Stimulated activated memory B cell treated with anti-CD40 and anti-IgM and Interleukin-4, amounts not matched to agents 10 μg/mL and 1 μg/mL and 100 μg/mL, for 72 hours (primary cell): ENCODE results near the gene ARL13A.

Experiments
- ATAC-seq: fragments of 150-1000 bp; cut with Tn5 transposase; 2 replicates; pipeline ENCODE4 v1.10.0; 2021
- H3K27ac Mint-ChIP-seq: one replicate; pipeline ENCODE4 v1.8.0; 2022; ENCODE audit warnings: mild to moderate bottlenecking, mixed read lengths
- H3K27me3 Mint-ChIP-seq: one replicate; pipeline ENCODE4 v1.8.0; 2022; ENCODE audit warnings: mixed read lengths
- H3K36me3 Mint-ChIP-seq: one replicate; pipeline ENCODE4 v1.8.0; 2022; ENCODE audit warnings: mixed read lengths
- H3K4me1 Mint-ChIP-seq: one replicate; pipeline ENCODE4 v1.8.0; 2022; ENCODE audit warnings: mixed read lengths
- H3K4me3 Mint-ChIP-seq: one replicate; pipeline ENCODE4 v1.8.0; 2022; ENCODE audit warnings: mild to moderate bottlenecking, moderate library complexity, mixed read lengths
- H3K9me3 Mint-ChIP-seq: one replicate; pipeline ENCODE4 v1.8.0; 2022; ENCODE audit warnings: mixed read lengths

Gene ARL13A

DNA sequence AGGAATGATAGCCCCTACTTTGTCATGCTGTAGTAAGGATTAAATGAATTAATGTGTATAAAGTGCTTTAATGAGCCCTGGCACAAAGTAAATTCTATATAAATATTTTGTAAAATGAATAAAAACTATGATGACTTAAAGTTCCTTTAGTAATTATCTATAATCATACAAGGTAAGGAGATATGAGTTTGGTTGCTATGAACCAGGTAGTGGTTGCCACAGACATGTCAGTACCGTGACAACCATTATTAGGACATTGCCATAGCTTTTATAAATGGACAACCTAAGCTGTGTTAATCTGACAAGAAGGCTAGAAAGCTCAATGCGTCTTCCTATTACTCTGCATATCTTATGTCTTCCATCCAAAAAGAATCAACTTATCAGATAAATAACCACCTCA, at the start of gene ARL13A:
TSS of gene ARL13A (plus strand) at position 301 of the 400 bp plus-strand sequence. CDS start 3,982 bp downstream, outside the sequence.
- Mint-ChIP-seq H3K4me3 (no peak within 1 kb of the TSS), H3K4me1 (no peaks in the 10 kb centered on the region), H3K9me3 (no peaks in the 10 kb centered on the region), H3K36me3 (no peaks in the 10 kb centered on the region), H3K27ac (no peak within 1 kb of the TSS), H3K27me3 (no peaks in the 10 kb centered on the region)
- ATAC-seq = no peak

DNA sequence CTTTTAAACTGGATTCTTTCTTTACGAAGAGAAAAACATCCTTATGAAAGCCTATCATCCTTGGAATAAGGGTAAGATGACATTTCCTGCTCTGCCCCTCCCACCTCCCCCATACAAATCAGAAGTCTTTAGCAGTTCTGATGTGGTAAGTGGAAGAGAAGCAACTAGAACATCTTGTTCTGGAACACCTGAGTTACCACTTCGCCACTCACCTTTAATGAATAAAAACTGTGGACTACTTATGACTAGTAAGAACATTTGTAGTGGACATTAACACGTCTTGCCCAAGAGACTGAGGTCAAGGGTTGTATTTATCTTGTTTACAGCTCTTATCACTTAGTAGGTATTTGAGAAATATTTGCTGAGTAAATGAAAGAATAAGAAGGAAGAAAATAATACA, 45.1 kb upstream of the ARL13A start:
- H3K4me3 Mint-ChIP-seq = no peak overlapping the region
- H3K27ac Mint-ChIP-seq = no peak overlapping the region

DNA sequence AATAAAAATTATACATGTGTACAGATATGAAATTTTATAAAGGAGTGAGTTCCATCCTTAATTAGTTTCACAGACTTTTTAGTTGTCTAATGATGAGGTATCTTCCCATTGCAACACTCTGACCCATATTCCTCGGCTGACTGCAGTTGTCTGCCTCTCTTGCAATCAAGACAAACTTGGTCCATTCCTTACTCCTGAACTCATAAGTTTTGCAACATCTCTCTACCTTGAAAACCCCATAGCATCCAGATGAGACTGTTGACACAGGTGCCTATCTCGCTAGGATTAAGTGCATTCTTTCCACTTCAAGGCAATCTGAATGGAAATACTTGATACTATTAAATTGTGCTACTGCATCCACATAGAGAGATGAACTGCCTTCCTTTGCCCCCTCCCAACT, 43.1 kb upstream of the ARL13A start:
- no peak for ATAC-seq
- no peak overlapping the region for H3K4me3 Mint-ChIP-seq
- H3K27me3 Mint-ChIP-seq = no peaks in the 10 kb centered on the region
- H3K9me3 Mint-ChIP-seq = peaks cover 4% of the 10 kb centered on the region
- H3K4me1 Mint-ChIP-seq = peaks cover 20% of the 10 kb centered on the region
- no peak overlapping the region for H3K27ac Mint-ChIP-seq
- H3K36me3 Mint-ChIP-seq = no peaks in the 10 kb centered on the region

More for the DNA sequence above, 45.1 kb upstream of the ARL13A start:
- H3K36me3 Mint-ChIP-seq = no peaks in the 10 kb centered on the region
- no peak for ATAC-seq
- peaks cover 6% of the 10 kb centered on the region for H3K4me1 Mint-ChIP-seq
- H3K9me3 Mint-ChIP-seq = no peaks in the 10 kb centered on the region
- H3K27me3 Mint-ChIP-seq = no peaks in the 10 kb centered on the region

DNA sequence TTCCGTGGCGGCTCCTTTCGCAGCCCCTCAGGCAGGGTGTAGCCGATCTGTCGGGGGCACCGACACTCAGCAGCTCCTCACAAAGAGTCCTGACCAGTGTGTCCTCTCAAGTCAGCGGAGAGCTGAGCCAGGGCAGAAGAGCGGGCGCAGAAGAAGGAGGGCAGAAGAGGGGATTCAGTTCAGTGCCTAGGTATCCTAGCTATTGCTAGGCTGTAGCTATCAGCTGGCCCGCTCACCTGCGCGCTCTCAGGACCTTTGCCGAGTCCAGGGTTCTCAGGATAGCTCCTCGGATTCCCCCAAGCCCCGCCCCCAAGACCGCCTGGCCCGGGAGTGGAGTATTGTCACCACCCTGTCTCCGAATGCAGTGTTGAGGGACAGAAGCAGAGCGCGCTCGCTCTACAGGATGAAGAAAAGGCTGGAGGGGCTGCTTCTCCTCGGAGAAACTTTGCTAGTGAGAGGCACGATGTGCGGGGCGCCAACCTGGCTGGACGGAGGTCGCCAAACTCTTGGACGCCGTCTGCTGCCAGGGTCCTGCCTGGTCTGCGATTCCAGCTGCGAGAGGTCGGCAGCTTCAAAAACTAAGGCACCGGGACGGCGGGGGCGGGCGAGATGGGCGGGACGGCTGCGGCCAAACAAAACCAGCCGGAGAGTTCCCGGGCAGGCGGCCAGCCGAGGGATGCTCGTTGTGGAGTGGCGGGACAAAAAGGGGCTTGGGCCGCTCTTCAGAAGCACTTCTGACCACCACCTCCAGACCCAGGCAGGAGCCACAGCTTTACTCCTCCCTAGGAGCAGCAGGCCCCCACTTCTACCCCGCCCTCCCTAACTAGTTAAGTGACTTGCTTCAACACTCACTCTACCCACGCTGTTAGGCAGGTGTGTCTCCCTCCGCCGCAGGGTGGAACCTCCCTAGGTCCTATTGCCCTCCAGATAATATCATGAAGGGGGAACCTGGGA, 40.6 kb upstream of the ARL13A start, which contains the start of gene XKRX:
TSS of gene XKRX (minus strand) at position 258 of the 954 bp plus-strand sequence. CDS start 613 bp downstream, outside the sequence.
- H3K4me1 Mint-ChIP-seq = peaks cover 32% of the 10 kb centered on the region

GRCh38 chrX:100931218-100931924, 38.1 kb upstream of the ARL13A start:
- peak overlapping the region; percentile 88 for H3K27ac Mint-ChIP-seq
- H3K4me3 Mint-ChIP-seq = peak overlapping the region; percentile 61
- peaks cover 31% of the 10 kb centered on the region for H3K4me1 Mint-ChIP-seq
- no peaks in the 10 kb centered on the region for H3K27me3 Mint-ChIP-seq
- ATAC-seq = peak; percentile 89
- H3K9me3 Mint-ChIP-seq = peaks cover 6% of the 10 kb centered on the region
- H3K36me3 Mint-ChIP-seq = no peaks in the 10 kb centered on the region

More for the DNA sequence above, 40.6 kb upstream of the ARL13A start, which contains the start of gene XKRX:
- Mint-ChIP-seq H3K27ac (peak within 1 kb of the TSS; percentile 88), H3K27me3 (no peaks in the 10 kb centered on the region), H3K36me3 (no peaks in the 10 kb centered on the region), H3K9me3 (peaks cover 6% of the 10 kb centered on the region), H3K4me3 (peak within 1 kb of the TSS; percentile 91)
- ATAC-seq = peak; percentile 80

- H3K27me3 Mint-ChIP-seq = no peaks in the 10 kb centered on the region
- peaks cover 27% of the 10 kb centered on the region for H3K4me1 Mint-ChIP-seq
- H3K36me3 Mint-ChIP-seq = no peaks in the 10 kb centered on the region
- H3K4me3 Mint-ChIP-seq = peak overlapping the region; percentile 50
- peak overlapping the region; percentile 88 for H3K27ac Mint-ChIP-seq
- H3K9me3 Mint-ChIP-seq = peaks cover 6% of the 10 kb centered on the region
- peak; percentile 77 for ATAC-seq
These were observed 37.6 kb upstream of the ARL13A start for GRCh38 chrX:100931925-100932285.

DNA sequence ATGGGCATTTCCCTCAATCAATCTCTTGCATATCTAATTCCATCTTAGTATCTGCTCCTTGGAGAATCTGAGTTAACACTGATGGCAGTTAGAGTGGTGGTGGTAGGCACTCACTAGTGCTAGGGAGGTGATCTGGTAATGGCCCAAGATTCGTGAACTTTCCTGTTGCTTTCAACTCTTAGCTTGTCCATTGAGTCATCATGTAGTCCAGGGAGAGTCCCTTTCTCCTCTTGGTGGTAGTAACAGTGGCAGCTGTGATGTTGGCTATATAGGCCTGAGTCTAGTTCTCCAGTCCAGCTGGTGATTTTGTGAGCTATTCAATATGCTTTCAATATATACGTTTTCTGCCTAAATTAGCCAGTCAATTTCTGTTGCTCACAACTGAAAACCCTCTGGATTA, 33.7 kb upstream of the ARL13A start:
- Mint-ChIP-seq H3K27ac (no peak overlapping the region), H3K4me1 (peaks cover 18% of the 10 kb centered on the region), H3K9me3 (peaks cover 6% of the 10 kb centered on the region), H3K36me3 (no peaks in the 10 kb centered on the region), H3K27me3 (no peaks in the 10 kb centered on the region), H3K4me3 (no peak overlapping the region)
- ATAC-seq = no peak

DNA sequence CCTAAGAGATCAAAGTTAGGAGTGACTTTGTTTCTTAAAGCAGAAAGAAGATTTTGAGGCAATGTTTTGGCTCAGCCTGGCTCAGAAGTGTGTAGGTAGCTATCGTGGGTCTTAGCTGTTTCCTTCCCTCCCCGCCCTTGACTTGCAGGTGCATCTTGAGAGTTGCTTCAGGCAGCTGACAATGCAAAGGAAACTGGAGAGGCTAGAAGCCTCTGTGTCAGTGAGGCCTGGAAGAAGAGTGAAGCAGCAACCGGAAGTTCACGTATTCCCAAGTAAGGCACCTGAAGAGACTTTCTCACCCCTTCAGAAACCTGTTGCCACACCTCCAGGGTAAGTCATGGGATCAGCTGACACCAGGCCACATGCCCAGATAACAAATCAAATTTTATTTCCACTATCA, 30.2 kb upstream of the ARL13A start:
- H3K4me3 Mint-ChIP-seq = no peak overlapping the region
- no peaks in the 10 kb centered on the region for H3K27me3 Mint-ChIP-seq
- ATAC-seq = no peak
- no peaks in the 10 kb centered on the region for H3K4me1 Mint-ChIP-seq
- H3K9me3 Mint-ChIP-seq = no peaks in the 10 kb centered on the region
- no peak overlapping the region for H3K27ac Mint-ChIP-seq
- H3K36me3 Mint-ChIP-seq = no peaks in the 10 kb centered on the region

- no peak overlapping the region for H3K4me3 Mint-ChIP-seq
- H3K9me3 Mint-ChIP-seq = no peaks in the 10 kb centered on the region
These were observed 24.9 kb upstream of the ARL13A start for GRCh38 chrX:100944601-100945000.

DNA sequence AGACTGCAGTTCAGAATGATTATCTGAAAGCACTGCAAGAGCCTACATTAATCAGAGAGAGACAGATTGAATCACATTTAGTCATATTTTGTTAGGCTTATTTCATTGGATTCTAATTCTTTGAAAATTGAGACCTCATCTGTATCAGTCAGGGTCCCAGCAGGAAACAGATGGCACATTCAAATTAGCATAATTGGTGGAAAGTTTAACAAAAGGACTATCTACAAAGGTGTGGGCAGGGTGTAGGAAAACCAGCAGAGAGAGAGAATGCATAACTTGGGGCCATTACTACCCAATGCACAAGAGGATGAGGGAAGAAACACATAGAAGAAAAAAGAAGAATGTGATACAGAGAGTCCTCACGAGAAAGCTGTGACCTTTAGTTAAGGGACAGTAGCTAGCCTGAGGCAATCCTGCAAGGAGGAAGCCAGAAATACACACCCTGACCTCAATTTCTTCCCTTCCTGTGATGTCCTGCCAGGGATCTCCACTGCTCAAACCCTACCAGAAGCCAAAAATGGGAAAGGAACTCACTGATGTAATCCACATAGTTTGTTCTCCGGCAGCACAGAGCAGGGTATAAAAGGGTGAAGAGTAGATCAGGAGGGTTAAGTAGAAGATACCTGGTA, 23.1 kb upstream of the ARL13A start:
- Mint-ChIP-seq H3K27me3 (no peaks in the 10 kb centered on the region), H3K4me3 (no peak overlapping the region), H3K27ac (no peak overlapping the region), H3K4me1 (no peaks in the 10 kb centered on the region), H3K36me3 (peaks cover 5% of the 10 kb centered on the region), H3K9me3 (no peaks in the 10 kb centered on the region)
- ATAC-seq = no peak

More at GRCh38 chrX:100944601-100945000, 24.9 kb upstream of the ARL13A start:
- Mint-ChIP-seq H3K27ac (no peak overlapping the region), H3K36me3 (peaks cover 5% of the 10 kb centered on the region), H3K4me1 (no peaks in the 10 kb centered on the region), H3K27me3 (no peaks in the 10 kb centered on the region)
- no peak for ATAC-seq

DNA sequence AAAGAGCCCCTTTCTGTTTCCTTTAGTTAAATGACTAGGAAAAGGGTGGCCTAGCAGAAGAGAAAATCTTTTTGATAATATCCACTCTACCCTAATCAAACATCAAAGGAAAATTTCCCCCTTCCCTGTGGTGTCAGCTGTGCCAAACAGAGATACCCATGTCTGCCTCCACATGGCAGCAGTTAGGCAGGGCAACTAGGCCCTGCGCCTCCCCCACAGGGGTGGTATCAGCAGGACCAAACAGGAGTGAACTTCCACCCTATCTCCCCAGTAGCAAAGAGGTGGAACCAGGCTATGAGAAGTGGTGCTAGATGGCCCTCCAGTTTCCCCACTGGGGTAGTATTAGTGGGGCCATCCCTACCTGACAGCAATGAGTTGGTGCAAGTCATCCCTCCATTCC, 21.0 kb upstream of the ARL13A start:
- Mint-ChIP-seq H3K4me1 (no peaks in the 10 kb centered on the region), H3K27ac (no peak overlapping the region), H3K36me3 (peaks cover 5% of the 10 kb centered on the region), H3K9me3 (no peaks in the 10 kb centered on the region), H3K4me3 (no peak overlapping the region), H3K27me3 (no peaks in the 10 kb centered on the region)
- no peak for ATAC-seq

DNA sequence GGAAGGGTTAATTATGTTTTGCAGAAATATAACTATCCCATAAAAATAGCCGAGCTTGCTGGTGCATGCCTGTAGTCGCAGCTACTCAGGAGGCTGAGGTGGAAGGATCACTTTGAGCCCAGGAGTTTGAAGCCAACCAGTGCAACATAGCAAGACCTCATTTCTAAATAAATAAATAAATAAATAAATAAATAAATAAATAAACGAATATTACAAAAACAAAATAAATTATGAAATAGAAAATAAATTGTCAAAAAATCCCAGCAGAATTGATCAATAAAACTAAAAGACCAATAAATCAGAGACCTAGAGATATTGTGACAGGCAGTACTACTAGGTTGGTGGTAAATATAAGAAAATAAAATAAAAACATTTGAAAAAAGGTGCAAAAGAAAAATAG, 6.7 kb upstream of the ARL13A start:
- Mint-ChIP-seq H3K27me3 (no peaks in the 10 kb centered on the region), H3K27ac (no peak overlapping the region), H3K4me1 (no peaks in the 10 kb centered on the region), H3K36me3 (no peaks in the 10 kb centered on the region), H3K9me3 (no peaks in the 10 kb centered on the region), H3K4me3 (no peak overlapping the region)
- no peak for ATAC-seq

DNA sequence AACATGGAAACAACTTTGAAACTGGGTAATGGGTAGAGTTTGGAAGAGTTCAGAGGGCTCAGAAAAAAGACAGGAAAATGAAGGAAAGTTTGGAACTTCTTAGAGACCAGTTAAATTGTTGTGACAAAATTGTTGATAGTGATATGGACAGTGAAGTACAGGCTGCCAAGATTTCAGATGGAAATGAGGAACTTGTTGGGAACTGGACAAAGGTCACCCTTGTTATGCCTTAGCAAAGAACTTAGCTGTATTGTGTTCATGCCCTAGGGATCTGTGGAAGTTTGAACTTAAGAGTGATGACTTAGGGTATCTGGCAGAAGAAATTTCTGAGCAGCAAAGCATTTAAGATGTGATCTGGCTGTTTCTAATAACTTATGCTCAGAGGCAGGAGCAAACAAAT, 5.1 kb upstream of the ARL13A start:
- no peaks in the 10 kb centered on the region for H3K4me1 Mint-ChIP-seq
- H3K27ac Mint-ChIP-seq = no peak overlapping the region
- no peak for ATAC-seq
- H3K9me3 Mint-ChIP-seq = no peaks in the 10 kb centered on the region
- no peak overlapping the region for H3K4me3 Mint-ChIP-seq
- H3K36me3 Mint-ChIP-seq = no peaks in the 10 kb centered on the region
- H3K27me3 Mint-ChIP-seq = no peaks in the 10 kb centered on the region

- no peak overlapping the region for H3K4me3 Mint-ChIP-seq
- H3K27me3 Mint-ChIP-seq = no peaks in the 10 kb centered on the region
- H3K36me3 Mint-ChIP-seq = peaks cover 2% of the 10 kb centered on the region
- no peak overlapping the region for H3K27ac Mint-ChIP-seq
- no peak for ATAC-seq
- H3K9me3 Mint-ChIP-seq = no peaks in the 10 kb centered on the region
- no peaks in the 10 kb centered on the region for H3K4me1 Mint-ChIP-seq
These were observed 428 bp downstream of the ARL13A start for GRCh38 chrX:100969936-100970335.

- no peaks in the 10 kb centered on the region for H3K4me1 Mint-ChIP-seq
- no peak overlapping the region for H3K4me3 Mint-ChIP-seq
- no peak overlapping the region for H3K27ac Mint-ChIP-seq
- H3K36me3 Mint-ChIP-seq = peaks cover 11% of the 10 kb centered on the region
- H3K27me3 Mint-ChIP-seq = no peaks in the 10 kb centered on the region
- no peak for ATAC-seq
- H3K9me3 Mint-ChIP-seq = no peaks in the 10 kb centered on the region
These were observed 3.9 kb downstream of the ARL13A start for GRCh38 chrX:100973411-100973810.
